H54 (cell line): Measurements from ENCODE around the gene ATP5F1D.

Experiments
- DNase-seq: peaks from one replicate; pipeline ENCODE4 v3.0.0; 2011; ENCODE audit warnings: low spot score, mixed read lengths; ENCODE audit not compliant: insufficient read length
- FAIRE-seq: peaks from 3 replicates; lab custom pipeline; 2011; peaks lifted over from hg19 to GRCh38; lab: Jason Lieb, UNC
- POLR2A ChIP-seq: IDR thresholded peaks from 2 replicates; pipeline ENCODE4 v1.6.1; 2011; ENCODE audit warnings: low read depth, mild to moderate bottlenecking, low read length

ATP5F1D gene

DNA sequence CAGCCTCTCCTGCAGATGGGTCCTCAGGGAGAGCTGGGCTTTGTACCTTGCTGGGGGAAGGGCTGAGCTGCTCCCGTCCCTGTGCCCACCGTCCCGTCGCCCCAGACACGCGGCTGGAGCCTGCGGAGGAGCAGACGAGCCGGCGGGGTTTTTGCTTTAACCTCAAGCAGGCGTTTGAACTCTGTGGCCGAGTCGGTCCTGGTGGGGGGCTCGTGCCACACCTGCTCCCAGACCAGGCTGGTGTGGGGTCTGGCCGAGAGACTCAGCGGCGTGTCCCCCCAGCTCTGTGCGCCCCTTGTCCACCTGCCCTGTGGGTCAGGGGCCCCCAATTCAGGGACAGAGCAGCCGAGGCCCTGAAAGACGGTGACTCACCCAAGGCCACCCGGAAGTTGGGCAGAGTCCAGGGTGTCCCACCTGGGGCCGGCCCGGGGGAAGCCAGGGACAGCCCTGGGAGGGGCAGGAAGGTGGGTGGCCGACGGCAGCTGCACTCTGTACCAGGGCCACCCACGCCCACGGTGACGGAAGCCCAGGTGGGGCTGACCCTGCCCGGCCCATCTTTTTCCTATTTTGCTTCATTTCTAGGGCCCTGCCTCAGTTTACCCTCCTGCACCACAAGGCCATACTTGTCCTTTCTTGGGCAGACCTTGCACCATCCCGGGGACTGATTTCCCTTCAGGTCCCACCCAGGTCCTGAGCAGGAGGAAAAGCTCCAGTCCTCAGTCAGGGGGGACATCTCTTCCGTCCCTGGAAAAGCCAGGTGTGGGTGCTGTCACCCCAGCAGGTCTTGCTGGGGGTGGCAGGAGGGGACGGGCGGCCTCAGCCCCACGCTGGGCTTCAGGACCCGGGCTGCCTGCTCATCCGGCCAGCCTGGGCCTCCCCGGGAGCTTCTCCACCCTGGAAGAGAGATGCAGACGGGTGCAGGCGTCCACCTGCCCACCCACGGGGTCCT is 49.4 kb downstream of the ATP5F1D start:
- DNase-seq = no peak
- TF ChIP-seq POLR2A = no peak
- no peak for FAIRE-seq

DNA sequence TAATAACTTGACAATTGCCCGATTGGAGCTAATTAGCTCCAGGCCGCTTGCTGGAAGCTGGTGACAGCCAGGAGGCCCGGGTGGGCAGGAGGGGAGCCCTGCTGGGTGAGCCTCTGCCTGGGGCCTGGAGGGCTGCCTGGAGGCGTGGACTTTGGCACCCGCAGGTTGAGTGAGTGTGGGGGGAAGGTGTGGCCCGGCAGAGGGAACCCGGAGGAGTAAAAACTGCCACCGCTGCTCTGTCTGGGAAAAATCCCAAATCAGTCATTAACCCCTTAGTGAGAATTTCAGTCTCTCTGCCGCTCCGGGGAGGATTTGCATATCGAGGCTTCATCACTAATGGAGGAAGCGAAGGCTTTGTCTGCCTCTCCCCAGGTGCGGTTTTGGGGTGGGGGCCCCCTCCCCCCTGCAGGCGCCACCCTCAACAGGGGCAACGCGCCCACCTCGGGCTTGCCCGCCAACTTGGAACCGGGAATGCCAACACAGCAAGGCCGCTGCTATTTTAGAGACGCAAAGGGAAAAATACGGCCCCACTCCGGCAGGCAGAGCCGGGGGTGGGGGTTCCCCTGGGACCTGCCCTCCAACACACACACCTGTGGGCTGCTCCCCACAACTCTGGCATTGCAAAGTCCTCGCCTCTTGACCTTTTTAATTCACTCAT is 50.3 kb downstream of the ATP5F1D start:
- no peak for DNase-seq
- no peak for TF ChIP-seq POLR2A
- no peak for FAIRE-seq

DNA sequence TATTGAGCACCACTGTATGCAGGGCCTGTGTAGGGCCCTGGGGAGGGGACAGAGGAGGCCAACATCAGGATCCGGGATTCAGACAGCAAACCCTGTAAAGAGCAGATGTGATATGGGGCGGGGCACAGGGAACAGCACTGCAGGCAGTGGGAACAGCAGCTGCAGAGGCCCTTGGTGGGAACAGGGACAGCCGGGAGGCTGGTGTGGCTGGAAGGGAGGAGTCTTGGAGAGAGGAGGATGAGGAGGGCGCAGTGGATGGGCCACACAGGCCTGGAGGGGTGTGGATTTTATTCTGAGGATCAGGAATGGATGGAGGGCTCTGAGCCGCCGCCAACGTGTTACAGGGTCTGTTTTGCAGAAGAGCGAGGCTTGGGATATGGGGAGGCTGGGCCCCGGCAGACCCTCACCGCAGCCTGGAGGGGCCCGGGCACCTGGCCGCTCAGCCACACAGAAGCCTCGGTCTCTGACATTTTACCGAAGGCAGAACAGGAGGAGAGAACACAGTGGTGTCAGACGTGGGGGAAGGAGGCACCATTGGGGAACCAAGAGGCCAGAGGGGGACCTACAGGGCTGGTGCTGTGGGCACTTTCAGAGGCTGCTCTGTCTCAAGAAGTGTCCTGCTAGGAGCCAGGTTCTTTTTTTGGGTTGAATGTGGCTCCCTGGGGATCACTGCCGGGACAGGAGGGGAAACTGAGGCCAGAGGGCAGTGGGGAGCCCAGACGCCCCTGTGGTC is 51.0 kb downstream of the ATP5F1D start:
- DNase-seq (no peak), FAIRE-seq (no peak)
- no peak for TF ChIP-seq POLR2A

DNA sequence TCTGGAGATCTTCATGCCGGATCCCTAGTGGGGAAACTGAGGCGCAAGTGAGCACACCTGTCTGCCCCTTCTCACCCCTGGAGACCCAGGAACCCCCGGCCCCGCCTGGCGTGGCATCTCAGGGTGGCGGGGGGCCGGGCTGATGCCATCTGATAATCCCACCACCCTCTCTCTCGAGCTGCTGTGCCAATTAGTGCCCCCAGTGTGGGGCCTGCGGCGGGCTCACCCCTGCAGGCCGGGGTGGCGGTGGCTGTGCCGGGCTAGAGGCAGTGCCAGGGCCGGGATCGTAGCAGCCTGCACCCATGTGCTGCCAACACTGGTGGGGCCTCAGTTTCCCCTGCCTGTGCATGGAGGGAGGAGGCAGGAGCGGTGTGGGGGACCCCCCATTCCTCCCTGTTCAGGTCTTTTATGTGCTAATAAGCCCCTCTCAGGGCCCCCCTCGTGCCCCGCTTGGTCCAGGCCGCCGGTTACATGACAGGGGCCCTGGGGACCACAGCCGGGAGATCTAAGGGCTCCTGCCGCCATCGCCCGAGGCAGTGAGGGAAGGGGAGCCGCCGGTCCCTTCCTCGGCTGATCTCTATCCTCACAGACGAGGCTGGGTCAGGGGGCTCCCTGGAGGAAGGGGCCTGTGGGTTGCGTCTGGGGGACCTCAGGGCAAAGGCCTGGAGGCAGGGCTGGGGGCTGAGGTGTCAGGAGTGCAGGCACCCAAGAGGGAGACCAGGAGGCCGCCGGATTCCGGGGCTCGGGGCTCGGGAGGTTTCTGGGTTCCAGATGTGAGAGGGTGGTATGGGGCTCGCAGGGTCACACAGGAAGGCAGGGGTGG is 52.4 kb downstream of the ATP5F1D start:
- FAIRE-seq (no peak), DNase-seq (no peak)
- TF ChIP-seq POLR2A = no peak
